ENCODE data around the gene EID3. TPM values are rescaled to one million over a fixed set of nuclear protein-coding genes. Genes with fewer than 3 reads are reported as not detected.

EID3 gene
- total and polyA plus RNA-seq, 2 experiments from 2014 or later = 3.3 to 3.4 TPM

Other genes starting within 250 kb of the EID3 start
- gene HCFC2, start 239.2 kb upstream of the EID3 start, total RNA-seq (2014; rRNA removed; shearing (Covaris generic)) = 0.54 and 1.9 TPM in 2 replicates
- 1.1 and 2.5 TPM in 2 replicates for gene HCFC2, start 239.2 kb upstream of the EID3 start, polyA plus RNA-seq (2016; fragmentation: Nextera tagmentation; extraction: Ambion mirVana)
- gene NFYB, start 165.5 kb upstream of the EID3 start, total RNA-seq (2014; rRNA removed; shearing (Covaris generic)) = 28.9 and 32.7 TPM in 2 replicates
- 51.9 and 67.2 TPM in 2 replicates for gene NFYB, start 165.5 kb upstream of the EID3 start, polyA plus RNA-seq (2016; fragmentation: Nextera tagmentation; extraction: Ambion mirVana)
- gene TXNRD1, start 88.0 kb upstream of the EID3 start, total RNA-seq (2014; rRNA removed; shearing (Covaris generic)) = 127 and 135 TPM in 2 replicates
- 108 and 115 TPM in 2 replicates for gene TXNRD1, start 88.0 kb upstream of the EID3 start, polyA plus RNA-seq (2016; fragmentation: Nextera tagmentation; extraction: Ambion mirVana)
- 13.4 and 25.7 TPM in 2 replicates for gene CHST11, start 153.2 kb downstream of the EID3 start, total RNA-seq (2014; rRNA removed; shearing (Covaris generic))
- 6.9 and 7.7 TPM in 2 replicates for gene CHST11, start 153.2 kb downstream of the EID3 start, polyA plus RNA-seq (2016; fragmentation: Nextera tagmentation; extraction: Ambion mirVana)

Measured in GM23338 (cell line).